SW480 (cell line): ENCODE data around the gene SORL1-AS1.

ENCODE experiments used
- DNase-seq: peaks from one replicate; pipeline ENCODE4 v3.0.0-alpha.2; 2016; ENCODE audit warnings: low spot score

The SORL1-AS1 gene

DNA sequence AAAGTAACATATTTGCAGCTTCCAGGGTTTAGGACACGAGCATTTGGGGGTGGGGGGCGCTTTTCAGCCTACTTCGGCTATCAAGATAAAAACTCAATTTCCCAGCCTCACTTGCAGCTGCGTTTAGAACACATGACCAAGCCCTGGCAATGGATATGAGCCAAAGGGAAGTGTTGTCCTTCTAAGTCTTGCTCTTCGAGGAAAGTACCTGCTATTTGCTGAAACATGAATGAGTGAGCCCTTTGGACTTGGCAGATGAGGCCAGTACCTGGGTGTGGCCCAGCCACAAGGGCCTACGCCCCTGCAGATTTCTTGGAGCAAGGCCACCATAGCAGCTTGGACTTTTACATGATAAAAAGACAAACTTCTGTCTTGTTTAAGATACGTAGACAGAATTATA lies 60.9 kb downstream of the SORL1-AS1 start:
- peak; percentile 14 for DNase-seq

DNA sequence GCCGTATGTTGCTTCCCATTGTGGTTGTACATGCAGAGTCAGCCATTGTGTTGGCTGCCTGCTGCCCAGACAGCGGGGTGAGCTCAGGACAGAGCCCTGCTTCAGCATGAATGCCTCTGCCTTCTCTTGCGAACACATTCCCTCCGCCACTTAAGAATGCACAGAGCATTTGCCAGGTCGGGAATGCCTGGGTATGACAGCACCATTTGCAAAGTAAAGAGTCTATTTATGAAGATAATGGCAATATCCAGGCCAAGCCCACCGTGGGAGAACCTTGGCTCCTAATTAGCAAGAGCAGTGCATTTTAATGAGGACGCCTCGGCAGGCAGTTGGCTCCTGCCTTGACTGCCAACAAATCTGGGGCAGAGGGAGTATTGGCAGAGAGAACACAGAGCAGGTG lies 63.1 kb downstream of the SORL1-AS1 start:
- DNase-seq: no peak
